Psoas muscle (tissue), 8 donors: ENCODE results near the gene GLIS2. TPM values are rescaled to one million over a fixed set of nuclear protein-coding genes. Genes with fewer than 3 reads are reported as not detected.

Experiments
- ATAC-seq, 4 donors: fragments of 200-7000 bp; cut with Tn5 transposase; one replicate each; pipeline ENCODE4 v1.9.1; 2020; ENCODE audit warnings: moderate library complexity in 3 of 4, mild to moderate bottlenecking in 2 of 4
- DNase-seq, 2 donors: peaks; one replicate each; pipeline ENCODE4 v3.0.0-alpha.2; 2020
- H3K27ac ChIP-seq: fragments of 200-600 bp; one replicate; pipeline ENCODE4 v1.8.0; 2022
- H3K27me3 ChIP-seq, 3 donors: fragments of 200-600 bp in 1 of 3; one replicate each; pipeline versions ENCODE4 v1.6.1 to v1.8.0; 2013 to 2022; ENCODE audit warnings: low read length in 2 of 3, mild to moderate bottlenecking in 2 of 3, moderate library complexity in 1 of 3; ENCODE audit not compliant: insufficient read depth in 3 of 3
- H3K36me3 ChIP-seq, 2 donors: fragments of 200-600 bp in 1 of 2; one replicate each; pipeline versions ENCODE4 v1.6.1 to v1.8.0; 2013 to 2022; ENCODE audit warnings: low read depth in 1 of 2, mild to moderate bottlenecking in 1 of 2, moderate library complexity in 1 of 2; ENCODE audit not compliant: insufficient read depth in 1 of 2
- H3K4me1 ChIP-seq: fragments of 200-600 bp; one replicate; pipeline ENCODE4 v1.8.0; 2022
- H3K4me3 ChIP-seq: fragments of 200-600 bp; one replicate; pipeline ENCODE4 v1.8.0; 2022; ENCODE audit warnings: mild to moderate bottlenecking
- H3K9me3 ChIP-seq: fragments of 200-600 bp; one replicate; pipeline ENCODE4 v1.8.0; 2022
- CTCF ChIP-seq: fragments of 200-600 bp; IDR thresholded peaks from one replicate; pipeline ENCODE4 v1.8.0; 2022; ENCODE audit warnings: antibody characterized with exemption
- WGBS, 3 donors: extraction: QIAGEN DNeasy Blood & Tissue Kit; methylation state at CpG; one replicate each; pipeline versions ENCODE4 v1.1.6 to v1.1.7; 2013; 5-methylcytosine and 5-hydroxymethylcytosine counted together
- intact Hi-C, 2 donors: fragments of 100-400 bp; cut with DNase I; formaldehyde crosslinking; loops; one replicate each; pipeline versions ENCODE4 v1.11.0 to v1.14.2; 2022
- polyA plus RNA-seq, 3 donors: library from polyadenylated mRNA; stranded (reverse); fragments of 200-250 nt; gene quantifications; one replicate each; pipeline ENCODE4 v1.2.3, GENCODE V29; 2013
- total RNA-seq, 4 donors: library from RNA; stranded (reverse); fragmentation: NEBNext Ultra II Directional in 2 of 4; extraction: Animal tissue kit (Norgen Biotek cat#: 25700) in 2 of 4; gene quantifications; one replicate each; pipeline versions ENCODE4 v1.2.1 to v1.2.4, GENCODE V29; 2021 to 2023
- donor health status: healthy with polysubstance abuse.
- donor health status: DM: no; HTN: no; CAD: no; lungs with moderate emphysema.
- donor health status: Bipolar disorder and iron deficiency.
- donor health status: healthy.
- donor health status: DM: yes; HTN: yes; CAD: no.
- donor health status: DM: no; HTN: no; CAD: no.
- donor health status: DM: no; HTN: no; CAD: no.
- donor health status: DM: yes; HTN: yes; CAD: no.

The GLIS2 gene
- total and polyA plus RNA-seq, 7 donors, result 0.96 to 3.3 (median 1.7) TPM

- Histone ChIP-seq H3K4me3 (no peak overlapping the region), H3K9me3 (no peaks in the 10 kb centered on the region), H3K36me3 (peaks cover 0 to 24% of the 10 kb centered on the region in 2 donors), H3K27ac (no peak overlapping the region), H3K27me3 (no peaks in the 10 kb centered on the region), H3K4me1 (peaks cover 4% of the 10 kb centered on the region)
- 93 to 96% (median 95%) methylated on average over 5 of the region's 5 CpGs for WGBS, 3 donors
- TF ChIP-seq CTCF, result no peak
- intact Hi-C loops, result no loop called here
- ATAC-seq (no peak), DNase-seq (no peak)
Observed at GRCh38 chr16:4367393-4367856, 51.6 kb downstream of the GLIS2 start.

- Histone ChIP-seq H3K9me3 (no peaks in the 10 kb centered on the region), H3K27me3 (no peaks in the 10 kb centered on the region), H3K27ac (no peak overlapping the region), H3K36me3 (peaks cover 0 to 9% of the 10 kb centered on the region in 2 donors), H3K4me3 (no peak overlapping the region), H3K4me1 (peaks cover 9% of the 10 kb centered on the region)
- no peak for TF ChIP-seq CTCF
- intact Hi-C loops, result no loop called here
- DNase-seq, result no peak
- ATAC-seq, result peak in 2 of 4 donors; percentile 17 to 54
- WGBS, 3 donors, result 57 to 74% (median 68%) methylated on average over 11 to 13 of the region's 13 CpGs
Observed at GRCh38 chr16:4369007-4369733, 53.3 kb downstream of the GLIS2 start.

GRCh38 chr16:4370151-4370550 is 54.3 kb downstream of the GLIS2 start:
- intact Hi-C loops, result no loop called here
- Histone ChIP-seq H3K4me1 (peaks cover 9% of the 10 kb centered on the region), H3K27me3 (no peaks in the 10 kb centered on the region), H3K4me3 (no peak overlapping the region), H3K9me3 (no peaks in the 10 kb centered on the region), H3K27ac (peak overlapping the region; percentile 36), H3K36me3 (no peaks in the 10 kb centered on the region)
- DNase-seq (no peak), ATAC-seq (no peak)
- no peak for TF ChIP-seq CTCF
- 74 to 84% (median 78%) methylated on average over 3 of the region's 3 CpGs for WGBS, 3 donors

GRCh38 chr16:4370570-4371356 is 54.9 kb downstream of the GLIS2 start:
- H3K4me1 ChIP-seq, result peaks cover 12% of the 10 kb centered on the region
- 62 to 65% (median 63%) methylated on average over 13 to 14 of the region's 14 CpGs for WGBS, 3 donors

More at GRCh38 chr16:4370570-4371356, 54.9 kb downstream of the GLIS2 start:
- peak overlapping the region; percentile 74 for H3K27ac ChIP-seq
- ATAC-seq (peak in 3 of 4 donors; percentile 7 to 28 (median 11)), DNase-seq (peak; percentile 84 to 85)
- H3K36me3 ChIP-seq, result no peaks in the 10 kb centered on the region
- H3K4me3 ChIP-seq, result peak overlapping the region; percentile 67
- no peaks in the 10 kb centered on the region for H3K27me3 ChIP-seq
- TF ChIP-seq CTCF, result no peak
- intact Hi-C loops, result no loop called here
- no peaks in the 10 kb centered on the region for H3K9me3 ChIP-seq
